Endothelial cell of umbilical vein (primary cell): ENCODE results near the gene MAML2. TPM values are rescaled to one million over a fixed set of nuclear protein-coding genes. Genes with fewer than 3 reads are reported as not detected.

ENCODE experiments used
- BruUV-seq: library from RNA; stranded (reverse); fragments of 400-500 nt; replicated peaks from 2 replicates; lab custom pipeline; 2021; lab: Mats Ljungman, UMichigan
- CTCF ChIA-PET: fragments of 300-600, 350-600 bp; sonication (Branson Sonifier 250); formaldehyde crosslinking; loops from one replicate; lab custom pipeline; 2021; ENCODE audit warnings: antibody characterized with exemption, inconsistent platforms; lab: Charles Lee
- POLR2A ChIA-PET: fragments of 300-600, 350-600 bp; sonication (Branson Sonifier 250); formaldehyde crosslinking; loops from one replicate; lab custom pipeline; 2021; ENCODE audit warnings: antibody characterized with exemption, inconsistent platforms; lab: Charles Lee
- DNase-seq: peaks from one replicate; pipeline ENCODE4 v3.0.0-alpha.2; 2011; ENCODE audit warnings: low read depth, low spot score
- FAIRE-seq: peaks from 2 replicates; lab custom pipeline; 2011; peaks lifted over from hg19 to GRCh38; lab: Jason Lieb, UNC
- H2AFZ ChIP-seq: 2 replicates; pipeline ENCODE4 v1.6.0; 2012; ENCODE audit warnings: low read depth, low read length, control low read depth, inconsistent platforms
- H3K27ac ChIP-seq: 2 replicates; pipeline ENCODE4 v1.5.1; 2011; ENCODE audit warnings: low read depth, mild to moderate bottlenecking, control low read depth, low read length, moderate library complexity; ENCODE audit not compliant: insufficient read depth
- H3K27me3 ChIP-seq, 2 experiments: 2 replicates each; pipeline versions ENCODE4 v1.6.0 to v1.6.1; 2011; ENCODE audit warnings: low read length in 2 of 2, mixed read lengths in 1 of 2; ENCODE audit not compliant: control insufficient read depth in 2 of 2, insufficient read depth in 2 of 2
- H3K36me3 ChIP-seq, 2 experiments: 2 replicates in 1 of 2; 3 replicates in 1 of 2; pipeline ENCODE4 v1.5.1; 2011; ENCODE audit warnings: low read length in 2 of 2, mild to moderate bottlenecking in 1 of 2, moderate library complexity in 1 of 2; ENCODE audit not compliant: control insufficient read depth in 2 of 2, insufficient read depth in 2 of 2; ENCODE audit errors: extremely low read depth in 1 of 2
- H3K4me1 ChIP-seq: 3 replicates; pipeline ENCODE4 v1.5.1; 2011; ENCODE audit warnings: mild to moderate bottlenecking, low read length; ENCODE audit not compliant: control insufficient read depth, insufficient read depth; ENCODE audit errors: extremely low read depth
- H3K4me2 ChIP-seq: 2 replicates; pipeline ENCODE4 v1.6.1; 2011; ENCODE audit warnings: low read length, control low read depth, mixed read lengths; ENCODE audit not compliant: insufficient read depth
- H3K4me3 ChIP-seq, 3 experiments: fragments of 200-600 bp in 1 of 3; sonication (generic), shearing (Covaris generic) in 1 of 3; replicated peaks in 1 of 3; 2 replicates each; pipeline ENCODE4 v1.5.1; 2011 to 2016; ENCODE audit warnings: control low read depth in 3 of 3, low read length in 3 of 3, mild to moderate bottlenecking in 2 of 3, inconsistent platforms in 1 of 3, low read depth in 1 of 3, moderate library complexity in 1 of 3; ENCODE audit not compliant: insufficient read depth in 1 of 3
- H3K79me2 ChIP-seq: 2 replicates; pipeline ENCODE4 v1.6.0; 2012; ENCODE audit warnings: low read length, inconsistent platforms; ENCODE audit not compliant: control insufficient read depth, insufficient read depth
- H3K9ac ChIP-seq: replicated peaks from 2 replicates; pipeline ENCODE3; 2011; ENCODE audit warnings: low read length, control low read depth; ENCODE audit not compliant: insufficient read depth; ENCODE audit errors: extremely low read depth
- H3K9me1 ChIP-seq: replicated peaks from 3 replicates; pipeline ENCODE4 v1.6.0; 2011; ENCODE audit warnings: mild to moderate bottlenecking, low read length; ENCODE audit not compliant: control insufficient read depth, insufficient read depth; ENCODE audit errors: extremely low read depth
- H3K9me3 ChIP-seq: replicated peaks from 2 replicates; pipeline ENCODE4 v1.5.1; 2012; ENCODE audit warnings: low read length, inconsistent platforms; ENCODE audit not compliant: control insufficient read depth, insufficient read depth
- H4K20me1 ChIP-seq: replicated peaks from 2 replicates; pipeline ENCODE3; 2011; ENCODE audit warnings: mild to moderate bottlenecking, low read length; ENCODE audit not compliant: control insufficient read depth, insufficient read depth; ENCODE audit errors: extremely low read depth
- CTCF ChIP-seq, 2 donors: IDR thresholded peaks; 1 replicate in 1 of 2; 2 replicates in 1 of 2; pipeline ENCODE4 v1.5.1; 2011; ENCODE audit warnings: low read length in 2 of 2, mild to moderate bottlenecking in 2 of 2, moderate library complexity in 2 of 2, control low read depth in 1 of 2, inconsistent platforms in 1 of 2, low read depth in 1 of 2; ENCODE audit not compliant: insufficient read depth in 1 of 2; ENCODE audit errors: extremely low read depth in 1 of 2
- EZH2 ChIP-seq: IDR thresholded peaks from 2 replicates; pipeline ENCODE4 v1.6.1; 2012; ENCODE audit warnings: borderline replicate concordance, low read depth, mild to moderate bottlenecking, moderate library complexity, low read length, inconsistent platforms; ENCODE audit not compliant: severe bottlenecking
- FOS ChIP-seq: IDR thresholded peaks from 2 replicates; pipeline ENCODE4 v1.6.1; 2011; ENCODE audit warnings: mild to moderate bottlenecking, low read length, moderate library complexity, borderline replicate concordance; ENCODE audit not compliant: insufficient read depth
- GATA2 ChIP-seq: IDR thresholded peaks from 2 replicates; pipeline ENCODE4 v1.7.0; 2011; ENCODE audit warnings: low read depth, mild to moderate bottlenecking, moderate library complexity, mixed read lengths, low read length; ENCODE audit not compliant: insufficient read length, insufficient read depth
- JUN ChIP-seq: IDR thresholded peaks from 2 replicates; pipeline ENCODE4 v1.6.1; 2011; ENCODE audit warnings: borderline replicate concordance, low read depth; ENCODE audit not compliant: insufficient read length, insufficient read depth
- MAX ChIP-seq: IDR thresholded peaks from 2 replicates; pipeline ENCODE4 v1.6.1; 2011; ENCODE audit not compliant: insufficient read depth, insufficient read length
- MYC ChIP-seq: IDR thresholded peaks from one replicate; pipeline ENCODE4 v1.6.1; 2011; ENCODE audit warnings: mild to moderate bottlenecking, low read depth, low read length
- POLR2A ChIP-seq: IDR thresholded peaks from 2 replicates; pipeline ENCODE4 v1.6.1; 2012; ENCODE audit warnings: low read depth, mild to moderate bottlenecking, control low read depth, low read length
- POLR2AphosphoS5 ChIP-seq: IDR thresholded peaks from 2 replicates; pipeline ENCODE4 v1.6.1; 2012; ENCODE audit warnings: low read depth, mild to moderate bottlenecking, control low read depth, low read length, moderate library complexity; ENCODE audit not compliant: insufficient read depth
- dilution Hi-C: fragments of 300-500 bp; cut with MboI; formaldehyde crosslinking; loops from one replicate; pipeline ENCODE4 v1.15.0; 2019; ENCODE audit warnings: low sequenced_read_pairs; ENCODE audit not compliant: extremely low pct_ligation_motif_present
- intact Hi-C: fragments of 100-400 bp; cut with micrococcal nuclease; formaldehyde crosslinking; loops from one replicate; pipeline ENCODE4 v1.10.0; 2022
- polyA plus RNA-seq, 4 experiments: library from polyadenylated mRNA; depleted of rRNA in 3 of 4; stranded (reverse) in 3 of 4; unstranded in 1 of 4; fragments of >200 nt; gene quantifications; 2 replicates each; pipeline versions ENCODE4 v1.2.1 to v1.2.3, GENCODE V29; 2011 to 2012; ENCODE audit warnings: missing spikeins in 1 of 4
- total RNA-seq: library from RNA; stranded (reverse); gene quantifications from 2 replicates; pipeline ENCODE4 v1.2.3, GENCODE V29; 2021

The MAML2 gene
- total and polyA plus RNA-seq, 2 donors (not counting 3 experiments of a cell fraction or from before 2014, with no cell fraction given) = 12.4 to 16.8 TPM

- no peak for TF ChIP-seq POLR2AphosphoS5
- TF ChIP-seq CTCF (IDR thresholded peaks at IDR 0.05; ENCODE audit: extremely low read depth in 1 of 2, insufficient read depth in 1 of 2, low read depth in 1 of 2, low read length in 2 of 2) = no peak
- no peak for TF ChIP-seq MYC
- TF ChIP-seq JUN = no peak
- TF ChIP-seq GATA2 = no peak
- no peak for TF ChIP-seq EZH2
- TF ChIP-seq MAX = no peak
- no peak for TF ChIP-seq FOS
- no peak for TF ChIP-seq POLR2A
- no peaks in the 10 kb centered on the region for H4K20me1 ChIP-seq
- H3K9me3 ChIP-seq = no peaks in the 10 kb centered on the region
- H3K27ac ChIP-seq = no peak overlapping the region
- H3K27me3 ChIP-seq = no peaks in the 10 kb centered on the region
- H3K79me2 ChIP-seq = no peaks in the 10 kb centered on the region
- intact Hi-C loops = no loop called here
- dilution Hi-C loops = no loop called here
- no peak overlapping the region for H3K9ac ChIP-seq
- H3K4me3 ChIP-seq = no peak overlapping the region
- ChIA-PET CTCF (interaction anchor here (0.6 to 1.1 kb wide), 2 partner anchors 53 to 233 kb away, joined by 3 read pairs; partner anchors contain the start of gene MAML2), POLR2A (no interaction called here)
- no TSS peak for BruUV-seq
- no peaks in the 10 kb centered on the region for H3K9me1 ChIP-seq
- H3K4me1 ChIP-seq = peaks cover 12% of the 10 kb centered on the region
- H3K36me3 ChIP-seq = no peaks in the 10 kb centered on the region
- H2AFZ ChIP-seq = no peak overlapping the region
- FAIRE-seq (no peak), DNase-seq (no peak)
- no peak overlapping the region for H3K4me2 ChIP-seq
These were observed 233.5 kb downstream of the MAML2 start for GRCh38 chr11:96109331-96110030.
